GM21723 (cell line): ENCODE results near the gene GLB1L3.

Experiments used
- ATAC-seq: cut with Tn5 transposase; IDR thresholded peaks from one replicate; pipeline ENCODE4 v1.9.1; 2021; ENCODE audit warnings: mild to moderate bottlenecking, moderate library complexity; ENCODE audit not compliant: unreplicated experiment

GLB1L3 gene

GRCh38 chr11:134359646-134360045 is 83.5 kb downstream of the GLB1L3 start:
- ATAC-seq: no peak

- ATAC-seq: peak; percentile 89
These were observed 84.1 kb downstream of the GLB1L3 start for GRCh38 chr11:134360050-134360835.

- no peak for ATAC-seq
These were observed 85.5 kb downstream of the GLB1L3 start for GRCh38 chr11:134361661-134362060.

DNA sequence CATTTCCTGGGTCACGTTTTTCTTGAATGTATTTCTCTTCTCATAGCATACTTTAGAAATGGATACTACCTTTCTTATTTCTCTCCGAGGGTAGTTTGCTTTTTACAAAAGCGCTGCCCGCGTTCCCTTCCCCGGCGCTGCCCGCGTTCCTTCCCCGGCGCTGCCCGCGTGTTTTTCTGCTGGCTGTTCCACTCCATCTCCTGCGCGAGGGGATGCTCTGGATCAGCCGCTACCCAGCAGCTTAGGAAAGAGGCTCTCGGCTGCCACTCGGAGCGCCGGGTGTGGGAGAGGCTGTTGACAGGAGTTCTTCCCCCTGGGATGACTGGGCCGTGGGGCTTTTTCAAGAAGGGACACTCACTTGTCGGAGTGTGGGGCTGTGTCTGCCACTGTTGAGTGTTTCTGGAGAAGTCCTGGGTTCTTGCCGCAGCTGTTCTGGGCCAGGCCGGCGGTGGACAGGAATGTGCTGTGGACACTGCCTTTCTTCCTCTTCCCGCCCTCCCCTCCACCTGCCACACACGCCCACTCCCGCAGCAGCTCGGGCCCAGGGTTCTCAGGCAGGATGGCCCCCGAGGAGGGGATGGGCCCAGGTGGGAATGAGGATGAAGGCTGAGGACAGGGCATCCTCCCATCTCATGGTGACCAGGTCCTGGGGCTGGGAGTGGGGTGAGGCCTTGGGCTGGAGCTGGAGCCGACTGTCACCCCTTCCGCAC is 86.2 kb downstream of the GLB1L3 start:
- no peak for ATAC-seq

DNA sequence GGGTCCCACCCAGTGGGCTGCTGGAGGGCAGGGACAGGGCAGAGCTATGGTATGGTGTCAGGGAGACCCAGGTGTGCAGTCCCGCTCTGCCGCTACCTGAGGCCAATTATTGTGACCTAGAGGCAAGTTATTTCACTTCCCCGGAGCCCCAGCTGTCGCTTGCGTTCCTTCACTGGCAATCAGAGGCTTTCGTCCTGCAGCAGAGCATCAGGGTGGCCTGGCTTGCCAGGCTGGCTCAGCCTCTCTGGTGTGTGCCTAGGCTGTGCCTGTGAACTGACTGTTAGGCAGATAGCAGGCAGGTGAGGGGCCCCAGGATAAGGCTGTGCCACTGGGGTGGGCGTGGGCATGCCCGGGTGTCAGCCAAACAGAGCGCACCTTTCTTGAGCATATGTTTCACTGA is 87.0 kb downstream of the GLB1L3 start:
- ATAC-seq: no peak

- ATAC-seq: no peak
These were observed 87.4 kb downstream of the GLB1L3 start for GRCh38 chr11:134363592-134363991.

- no peak for ATAC-seq
These were observed 88.1 kb downstream of the GLB1L3 start for GRCh38 chr11:134364261-134364660.

DNA sequence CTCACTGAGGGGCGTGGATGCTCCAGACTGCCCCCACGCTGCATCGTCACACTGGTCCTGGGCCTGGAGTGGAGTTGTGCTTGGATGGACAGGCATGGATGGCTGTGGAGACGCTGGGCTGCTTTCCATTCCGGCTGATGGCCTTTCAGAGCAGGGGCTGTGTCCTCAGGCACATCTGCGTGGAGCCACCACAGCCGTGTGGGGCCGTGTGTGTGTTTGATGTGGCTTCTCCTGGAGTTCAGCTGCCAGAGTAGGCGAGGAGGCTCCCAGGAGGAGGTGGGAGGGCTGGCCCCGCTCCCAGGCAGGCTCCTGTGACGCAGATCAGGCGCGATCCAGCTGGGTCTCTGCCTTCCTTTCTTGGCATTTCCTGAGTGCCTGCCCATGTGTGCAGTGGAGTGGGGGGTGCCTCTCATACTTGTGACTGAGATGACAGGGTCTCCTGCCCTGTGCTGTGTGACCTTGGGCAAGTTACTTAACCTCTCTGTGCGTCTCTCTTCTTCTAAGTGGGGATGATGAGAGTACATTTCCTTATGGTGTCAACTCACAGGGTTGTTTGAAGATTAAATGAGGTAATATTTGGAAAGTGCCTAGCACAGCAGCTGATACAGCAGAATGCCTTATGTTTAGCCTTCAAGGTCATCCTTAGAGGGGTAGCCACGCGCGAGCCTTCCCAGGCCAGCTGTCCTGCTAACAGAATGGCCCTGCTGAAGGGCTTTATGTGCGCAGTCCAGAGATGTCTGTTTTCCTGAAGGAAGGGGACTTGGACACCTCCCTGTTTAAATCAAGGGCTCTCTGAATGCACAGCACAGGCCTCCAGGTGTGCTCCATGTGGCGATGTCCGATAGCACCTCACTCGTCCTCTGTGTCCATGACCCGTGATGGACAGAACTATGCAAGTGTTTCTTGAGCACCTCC is 89.1 kb downstream of the GLB1L3 start:
- no peak for ATAC-seq

DNA sequence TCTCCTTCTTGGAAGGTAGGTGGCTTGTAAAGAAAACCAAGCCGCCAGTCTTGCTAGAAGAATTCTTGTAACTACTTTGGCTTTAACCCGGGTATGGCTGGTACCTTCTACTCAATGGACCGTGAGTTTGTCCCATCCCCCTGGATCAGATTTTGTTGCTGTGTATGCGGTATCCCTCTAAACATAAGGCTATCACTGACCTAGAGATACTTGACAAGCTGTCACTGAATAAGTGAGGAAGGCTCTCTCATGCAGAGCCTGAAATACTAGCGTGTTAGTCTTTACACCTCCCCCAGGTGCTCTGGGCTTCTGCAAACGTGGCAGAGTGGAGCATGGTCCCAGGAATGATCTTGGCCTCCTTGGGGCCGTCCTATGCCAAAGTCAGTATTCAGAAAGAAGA is 90.1 kb downstream of the GLB1L3 start:
- ATAC-seq: no peak

DNA sequence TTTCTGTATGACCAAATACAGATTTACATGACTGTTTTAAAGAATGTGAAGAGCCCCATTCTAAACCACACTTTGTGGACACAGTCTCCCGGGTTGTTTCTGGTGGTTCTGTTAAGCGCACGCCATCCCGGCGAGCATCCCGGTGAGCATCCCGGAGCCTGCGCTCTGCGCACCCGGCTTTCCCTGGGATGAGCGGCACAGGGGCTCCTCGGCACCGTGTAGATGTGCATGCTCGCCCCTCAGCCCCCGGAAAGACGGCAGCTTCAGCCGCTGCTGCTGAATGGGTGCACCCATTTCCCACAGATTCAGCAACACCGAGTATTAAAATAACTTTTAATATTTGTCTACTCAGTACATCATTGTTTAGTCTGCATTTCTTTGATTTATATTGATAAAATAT is 91.6 kb downstream of the GLB1L3 start:
- ATAC-seq: no peak
